ENCODE data around the gene PATJ. TPM values are rescaled to one million over a fixed set of nuclear protein-coding genes. Genes with fewer than 3 reads are reported as not detected.

PATJ gene
- polyA plus RNA-seq, 1 of the 3 experiments (the other 2 are of a cell fraction) = 3.0 TPM

- DNase-seq = no peak
- Histone ChIP-seq H2AFZ (ENCODE audit: low read depth) (no peak overlapping the region), H3K27me3 (ENCODE audit: insufficient read depth) (no peaks in the 10 kb centered on the region), H3K9me3 (no peaks in the 10 kb centered on the region), H3K36me3 (replicated peaks in 1 of 2; ENCODE audit: control insufficient read depth in 1 of 2, insufficient read depth in 2 of 2, low read length in 1 of 2) (peaks cover 0 to 1% of the 10 kb centered on the region in 2 experiments), H4K20me1 (ENCODE audit: insufficient read depth) (no peaks in the 10 kb centered on the region), H3K4me3 (ENCODE audit: low read depth in 2 of 2, low read length in 1 of 2) (no peak overlapping the region), H3K4me2 (no peak overlapping the region), H3F3A (replicated peaks; ENCODE audit: insufficient read depth) (no peaks in the 10 kb centered on the region), H3K4me1 (ENCODE audit: control insufficient read depth in 1 of 2, insufficient read depth in 2 of 2, low read depth in 1 of 2, low read length in 1 of 2) (peaks cover 0 to 2% of the 10 kb centered on the region in 2 experiments; a peak in 1 of 4 replicates), H3K27ac (ENCODE audit: low read depth in 2 of 2, low read length in 1 of 2) (no peak overlapping the region), H3K9ac (no peak overlapping the region), H3K79me2 (ENCODE audit: insufficient read depth) (no peaks in the 10 kb centered on the region), H3K9me2 (no peaks in the 10 kb centered on the region)
- TF ChIP-seq GABPA (IDR thresholded peaks at IDR 0.05; ENCODE audit: low read depth) (no peak), SMC3 (IDR thresholded peaks at IDR 0.05; ENCODE audit: low read depth, low read length) (no peak), NRF1 (IDR thresholded peaks at IDR 0.05; ENCODE audit: low read depth, low read length) (no peak), JUND (IDR thresholded peaks at IDR 0.05) (no peak), PBX3 (IDR thresholded peaks at IDR 0.05) (no peak), TEAD4 (IDR thresholded peaks at IDR 0.05; ENCODE audit: borderline replicate concordance, insufficient read depth) (no peak), FOSL2 (IDR thresholded peaks at IDR 0.05; ENCODE audit: borderline replicate concordance, low read depth) (no peak), FOXJ3 (CRISPR knock-in tag; IDR thresholded peaks at IDR 0.05) (no peak), YY1 (IDR thresholded peaks at IDR 0.05; ENCODE audit: low read depth) (no peak), MXI1 (IDR thresholded peaks at IDR 0.05; ENCODE audit: low read depth, low read length) (no peak), EZH2phosphoT487 (IDR thresholded peaks at IDR 0.05; ENCODE audit: borderline replicate concordance, low read depth) (no peak), USF2 (IDR thresholded peaks at IDR 0.05; ENCODE audit: borderline replicate concordance, low read depth, low read length) (no peak), RCOR1 (IDR thresholded peaks at IDR 0.05; ENCODE audit: low read length) (no peak), TCF12 (IDR thresholded peaks at IDR 0.05) (no peak), ZBTB33 (IDR thresholded peaks at IDR 0.05; ENCODE audit: borderline replicate concordance, low read depth) (no peak), NFIC (IDR thresholded peaks at IDR 0.05; ENCODE audit: borderline replicate concordance) (no peak), EP300 (IDR thresholded peaks at IDR 0.05; ENCODE audit: borderline replicate concordance in 1 of 2, low read depth in 1 of 2, low read length in 1 of 2) (no peak), POLR2AphosphoS5 (IDR thresholded peaks at IDR 0.05; ENCODE audit: low read depth, low read length) (no peak), ELF1 (IDR thresholded peaks at IDR 0.05) (no peak), USF1 (IDR thresholded peaks at IDR 0.05; ENCODE audit: borderline replicate concordance, low read depth) (no peak)
- WGBS (ENCODE audit: low lambda C conversion rate) = 88% methylated on average over 11 of the region's 14 CpGs
- POLR2A ChIA-PET = no interaction called here
- CTCF ChIA-PET = no interaction called here
These were observed 127.4 kb downstream of the PATJ start for GRCh38 chr1:61869691-61870109.

Data from SK-N-SH (cell line).